Stimulated activated CD8-positive, alpha-beta memory T cell treated with anti-CD3 and anti-CD28 coated beads, Interleukin-4, amount 100 ng/mL, for 24 hours (primary cell): ENCODE results near the gene ABCB8.

Experiments
- DNase-seq: peaks from one replicate; pipeline ENCODE4 v3.0.0-alpha.2; 2020; ENCODE audit warnings: low read depth

ABCB8 gene

GRCh38 chr7:151087245-151088018 lies 59.2 kb downstream of the ABCB8 start:
- DNase-seq: no peak

GRCh38 chr7:151088019-151088855 lies 60.0 kb downstream of the ABCB8 start:
- DNase-seq: no peak

- DNase-seq: no peak
Measured at GRCh38 chr7:151088856-151089699, 60.8 kb downstream of the ABCB8 start.

- DNase-seq: no peak
Measured at GRCh38 chr7:151089893-151090730, 61.9 kb downstream of the ABCB8 start.

- no peak for DNase-seq
Measured at GRCh38 chr7:151091003-151091402, 62.8 kb downstream of the ABCB8 start.

GRCh38 chr7:151091431-151091830 lies 63.2 kb downstream of the ABCB8 start:
- no peak for DNase-seq

GRCh38 chr7:151091988-151092387 lies 63.7 kb downstream of the ABCB8 start:
- no peak for DNase-seq

GRCh38 chr7:151093748-151094147 lies 65.5 kb downstream of the ABCB8 start:
- no peak for DNase-seq

GRCh38 chr7:151094675-151095074 lies 66.4 kb downstream of the ABCB8 start:
- no peak for DNase-seq

- DNase-seq: no peak
Measured at GRCh38 chr7:151095123-151095797, 67.0 kb downstream of the ABCB8 start.

GRCh38 chr7:151095828-151096475 lies 67.7 kb downstream of the ABCB8 start:
- DNase-seq: no peak
